GM20431 (cell line): ENCODE data around the gene TMEM50B.
"Not testable (repeated sequence)": the region's sequence is repeated elsewhere in the genome, so short reads cannot be mapped to it uniquely, and the experiment has no call there.

Source experiments
- in situ Hi-C: fragments of 300-500 bp; cut with MseI, MboI; formaldehyde crosslinking; loops from one replicate; pipeline ENCODE4 v1.15.0; 2020; ENCODE audit warnings: low sequenced_read_pairs; ENCODE audit not compliant: unreplicated experiment

The TMEM50B gene

GRCh38 chr21:33478935-33479678 lies 667 bp downstream of the TMEM50B start:
- in situ Hi-C loops = no loop called here

- in situ Hi-C loops = no loop called here
These were observed 1.6 kb downstream of the TMEM50B start for GRCh38 chr21:33478182-33478581.

- in situ Hi-C loops = no loop called here
These were observed 2.7 kb downstream of the TMEM50B start for GRCh38 chr21:33477066-33477465.

GRCh38 chr21:33473344-33473743 lies 6.4 kb downstream of the TMEM50B start:
- in situ Hi-C loops = no loop called here

GRCh38 chr21:33470701-33471100 lies 9.1 kb downstream of the TMEM50B start:
- in situ Hi-C loops = no loop called here

- in situ Hi-C loops = not testable (repeated sequence)
These were observed 10.6 kb downstream of the TMEM50B start for GRCh38 chr21:33469183-33469582.

- in situ Hi-C loops = no loop called here
These were observed 18.1 kb downstream of the TMEM50B start for GRCh38 chr21:33461538-33462250.

GRCh38 chr21:33458861-33459260 lies 20.9 kb downstream of the TMEM50B start:
- in situ Hi-C loops = no loop called here

- in situ Hi-C loops = no loop called here
These were observed 23.9 kb downstream of the TMEM50B start for GRCh38 chr21:33455686-33456446.

- in situ Hi-C loops = no loop called here
These were observed 27.4 kb downstream of the TMEM50B start for GRCh38 chr21:33452362-33452761.

GRCh38 chr21:33451634-33452071 lies 28.1 kb downstream of the TMEM50B start:
- in situ Hi-C loops = no loop called here

GRCh38 chr21:33449616-33450015 lies 30.2 kb downstream of the TMEM50B start:
- in situ Hi-C loops = loop anchor here (10.0 kb wide), 1 partner anchor 245 kb away; no protein-coding TSS in a partner anchor

GRCh38 chr21:33446620-33447019 lies 33.2 kb downstream of the TMEM50B start:
- in situ Hi-C loops = loop anchor here (10.0 kb wide), 1 partner anchor 242 kb away; no protein-coding TSS in a partner anchor

- in situ Hi-C loops = loop anchor here (10.0 kb wide), 1 partner anchor 240 kb away; no protein-coding TSS in a partner anchor
These were observed 35.3 kb downstream of the TMEM50B start for GRCh38 chr21:33444499-33444898.

GRCh38 chr21:33443194-33443593 lies 36.6 kb downstream of the TMEM50B start:
- in situ Hi-C loops = loop anchor here (10.0 kb wide), 1 partner anchor 238 kb away; no protein-coding TSS in a partner anchor

- in situ Hi-C loops = loop anchor here (10.0 kb wide), 1 partner anchor 237 kb away; no protein-coding TSS in a partner anchor
These were observed 38.0 kb downstream of the TMEM50B start for GRCh38 chr21:33441489-33442477.

- in situ Hi-C loops = no loop called here
These were observed 42.6 kb downstream of the TMEM50B start for GRCh38 chr21:33437140-33437539.

- in situ Hi-C loops = no loop called here
These were observed 44.9 kb downstream of the TMEM50B start for GRCh38 chr21:33434770-33435360.
